Measurements from ENCODE around the gene KCTD21. TPM values are rescaled to one million over a fixed set of nuclear protein-coding genes. Genes with fewer than 3 reads are reported as not detected.
"Not testable (repeated sequence)": the region's sequence is repeated elsewhere in the genome, so short reads cannot be mapped to it uniquely, and the experiment has no call there.

Gene KCTD21
- total RNA-seq, 8 experiments from 2014 or later, result 2.8 to 13.0 (median 4.1) TPM

- H3K4me1 ChIP-seq (replicated peaks in 1 of 2), result no peaks in the 10 kb centered on the region
- ATAC-seq (replicated peaks in 6 of 8), result no peak
- no peak overlapping the region for H3K27ac ChIP-seq
- WGBS, 10 experiments, result 82 to 100% (median 100%) methylated on average over 1 to 7 of the region's 7 CpGs; no CpG with 5 or more reads in 1 of the 10 experiments
- in situ Hi-C loops (cut with MboI; ENCODE audit: low pct_unique_long_range_greater_than_20kb in 2 of 9, low sequenced_read_pairs in 9 of 9, unreplicated experiment in 9 of 9), result loop anchor here in 4 of 9 experiments (25.0 kb wide), 2 partner anchors 162 to 337 kb away; partner anchors contain the start of gene NARS2 (in 4 of the 4)
- H3K4me3 ChIP-seq, result no peak overlapping the region
Observed at GRCh38 chr11:78224906-78225420, 36.5 kb upstream of the KCTD21 start.

GRCh38 chr11:78224506-78224905 is 36.1 kb upstream of the KCTD21 start:
- Histone ChIP-seq H3K4me3 (no peak overlapping the region), H3K4me1 (replicated peaks in 1 of 2) (no peaks in the 10 kb centered on the region), H3K27ac (no peak overlapping the region)
- ATAC-seq (replicated peaks in 6 of 8), result no peak
- whole genome bisulfite sequencing, 10 experiments, result 61 to 100% (median 100%) methylated on average over 1 to 3 of the region's 4 CpGs; no CpG with 5 or more reads in 3 of the 10 experiments
- in situ Hi-C loops (cut with MboI; ENCODE audit: low pct_unique_long_range_greater_than_20kb in 2 of 9, low sequenced_read_pairs in 9 of 9, unreplicated experiment in 9 of 9), result no loop called here

- Histone ChIP-seq H3K4me1 (replicated peaks in 1 of 2) (no peaks in the 10 kb centered on the region), H3K4me3 (no peak overlapping the region), H3K27ac (no peak overlapping the region)
- in situ Hi-C loops (cut with MboI; ENCODE audit: low pct_unique_long_range_greater_than_20kb in 2 of 9, low sequenced_read_pairs in 9 of 9, unreplicated experiment in 9 of 9), result no loop called here
- WGBS, 10 experiments, result 67 to 100% (median 96%) methylated on average over 1 to 7 of the region's 9 CpGs; no CpG with 5 or more reads in 3 of the 10 experiments
- ATAC-seq (replicated peaks in 6 of 8), result no peak
Observed at GRCh38 chr11:78223320-78223954, 35.0 kb upstream of the KCTD21 start.

- in situ Hi-C loops (cut with MboI; ENCODE audit: low pct_unique_long_range_greater_than_20kb in 2 of 9, low sequenced_read_pairs in 9 of 9, unreplicated experiment in 9 of 9); ATAC-seq (replicated peaks in 6 of 8); H3K27ac ChIP-seq; H3K4me3 ChIP-seq; H3K4me1 ChIP-seq (replicated peaks in 1 of 2): not testable (repeated sequence)
- 71 to 100% (median 97%) methylated on average over 1 to 5 of the region's 10 CpGs; no CpG with 5 or more reads in 2 of the 10 experiments for WGBS, 10 experiments
Observed at GRCh38 chr11:78222726-78223125, 34.3 kb upstream of the KCTD21 start.

GRCh38 chr11:78221396-78222315 is 33.2 kb upstream of the KCTD21 start:
- Histone ChIP-seq H3K4me1 (replicated peaks in 1 of 2) (no peaks in the 10 kb centered on the region), H3K27ac (no peak overlapping the region), H3K4me3 (no peak overlapping the region)
- in situ Hi-C loops (cut with MboI; ENCODE audit: low pct_unique_long_range_greater_than_20kb in 2 of 9, low sequenced_read_pairs in 9 of 9, unreplicated experiment in 9 of 9), result no loop called here
- 40 to 100% (median 92%) methylated on average over 1 to 6 of the region's 13 CpGs; no CpG with 5 or more reads in 3 of the 10 experiments for WGBS, 10 experiments
- ATAC-seq (replicated peaks in 6 of 8), result peak in 1 of 8 experiments; percentile 70

- ATAC-seq (replicated peaks in 6 of 8), result no peak
- WGBS, 10 experiments, result 87 to 100% (median 96%) methylated on average over 2 to 6 of the region's 14 CpGs; no CpG with 5 or more reads in 3 of the 10 experiments
- in situ Hi-C loops (cut with MboI; ENCODE audit: low pct_unique_long_range_greater_than_20kb in 2 of 9, low sequenced_read_pairs in 9 of 9, unreplicated experiment in 9 of 9), result no loop called here
- H3K4me1 ChIP-seq (replicated peaks in 1 of 2), result no peaks in the 10 kb centered on the region
- no peak overlapping the region for H3K4me3 ChIP-seq
- no peak overlapping the region for H3K27ac ChIP-seq
Observed at GRCh38 chr11:78220218-78221157, 32.1 kb upstream of the KCTD21 start.

GRCh38 chr11:78219493-78220217 is 31.2 kb upstream of the KCTD21 start:
- no peak overlapping the region for H3K4me3 ChIP-seq
- no peaks in the 10 kb centered on the region for H3K4me1 ChIP-seq (replicated peaks in 1 of 2)
- 88 to 98% (median 94%) methylated on average over 2 to 6 of the region's 7 CpGs; no CpG with 5 or more reads in 7 of the 10 experiments for WGBS, 10 experiments
- H3K27ac ChIP-seq, result no peak overlapping the region
- ATAC-seq (replicated peaks in 6 of 8), result no peak
- in situ Hi-C loops (cut with MboI; ENCODE audit: low pct_unique_long_range_greater_than_20kb in 2 of 9, low sequenced_read_pairs in 9 of 9, unreplicated experiment in 9 of 9), result no loop called here

GRCh38 chr11:78218707-78219492 is 30.5 kb upstream of the KCTD21 start:
- no peak overlapping the region for H3K27ac ChIP-seq
- no peaks in the 10 kb centered on the region for H3K4me1 ChIP-seq (replicated peaks in 1 of 2)
- ATAC-seq (replicated peaks in 6 of 8), result no peak
- no peak overlapping the region for H3K4me3 ChIP-seq
- 0 to 94% (median 89%) methylated on average over 1 to 9 of the region's 11 CpGs; no CpG with 5 or more reads in 4 of the 10 experiments for WGBS, 10 experiments
- in situ Hi-C loops (cut with MboI; ENCODE audit: low pct_unique_long_range_greater_than_20kb in 2 of 9, low sequenced_read_pairs in 9 of 9, unreplicated experiment in 9 of 9), result no loop called here

GRCh38 chr11:78217650-78218541 is 29.5 kb upstream of the KCTD21 start:
- no peak for ATAC-seq (replicated peaks in 6 of 8)
- in situ Hi-C loops (cut with MboI; ENCODE audit: low pct_unique_long_range_greater_than_20kb in 2 of 9, low sequenced_read_pairs in 9 of 9, unreplicated experiment in 9 of 9), result no loop called here
- WGBS, 10 experiments, result 82 to 100% (median 94%) methylated on average over 1 to 8 of the region's 14 CpGs; no CpG with 5 or more reads in 2 of the 10 experiments

GRCh38 chr11:78216571-78217287 is 28.3 kb upstream of the KCTD21 start:
- WGBS, 10 experiments, result 94 to 100% (median 98%) methylated on average over 1 to 5 of the region's 5 CpGs; no CpG with 5 or more reads in 6 of the 10 experiments
- in situ Hi-C loops (cut with MboI; ENCODE audit: low pct_unique_long_range_greater_than_20kb in 2 of 9, low sequenced_read_pairs in 9 of 9, unreplicated experiment in 9 of 9), result no loop called here
- H3K27ac ChIP-seq, result no peak overlapping the region
- peak in 2 of 8 experiments; percentile 56 to 58 for ATAC-seq (replicated peaks in 6 of 8)
- no peaks in the 10 kb centered on the region for H3K4me1 ChIP-seq (replicated peaks in 1 of 2)
- no peak overlapping the region for H3K4me3 ChIP-seq

More at GRCh38 chr11:78217650-78218541, 29.5 kb upstream of the KCTD21 start:
- H3K4me3 ChIP-seq, result no peak overlapping the region
- no peaks in the 10 kb centered on the region for H3K4me1 ChIP-seq (replicated peaks in 1 of 2)
- H3K27ac ChIP-seq, result no peak overlapping the region
